Loucy (cell line): ENCODE measurements around the gene MIGA2.

ENCODE experiments used
- H2AFZ ChIP-seq: fragments of 200-600 bp; sonication (generic); 2 replicates; pipeline ENCODE4 v1.6.0; 2016; ENCODE audit warnings: antibody characterized with exemption, mild to moderate bottlenecking, low read length, moderate library complexity
- H3F3A ChIP-seq: fragments of 200-600 bp; 2 replicates; pipeline ENCODE4 v1.6.0; 2016; ENCODE audit warnings: antibody characterized with exemption, low read depth, mild to moderate bottlenecking
- H3K27me3 ChIP-seq: fragments of 200-600 bp; sonication (generic); 2 replicates; pipeline ENCODE4 v1.6.1; 2014; ENCODE audit warnings: low read length, mild to moderate bottlenecking; ENCODE audit not compliant: insufficient read depth, poor library complexity, severe bottlenecking
- H3K36me3 ChIP-seq: fragments of 200-600 bp; sonication (generic); 2 replicates; pipeline ENCODE4 v1.6.1; 2016; ENCODE audit warnings: low read length; ENCODE audit not compliant: insufficient read depth
- H3K4me1 ChIP-seq: fragments of 200-600 bp; sonication (generic); 2 replicates; pipeline ENCODE4 v1.5.1; 2014; ENCODE audit warnings: low read length, mild to moderate bottlenecking; ENCODE audit not compliant: insufficient read depth, poor library complexity, severe bottlenecking
- H3K4me2 ChIP-seq: fragments of 200-600 bp; sonication (generic); 2 replicates; pipeline ENCODE4 v1.6.0; 2014; ENCODE audit warnings: antibody characterized with exemption, low read length, low read depth, mild to moderate bottlenecking; ENCODE audit not compliant: poor library complexity, severe bottlenecking
- H3K4me3 ChIP-seq: fragments of 200-600 bp; sonication (generic); 2 replicates; pipeline ENCODE4 v1.5.1; 2014; ENCODE audit warnings: low read length, mild to moderate bottlenecking, mixed read lengths; ENCODE audit not compliant: poor library complexity, severe bottlenecking
- H3K79me2 ChIP-seq: fragments of 200-600 bp; sonication (generic); 2 replicates; pipeline ENCODE4 v1.6.1; 2014; ENCODE audit warnings: low read length; ENCODE audit not compliant: insufficient read depth
- H3K9ac ChIP-seq: fragments of 200-600 bp; sonication (generic); 2 replicates; pipeline ENCODE4 v1.6.0; 2014; ENCODE audit warnings: mild to moderate bottlenecking, low read depth, low read length, moderate library complexity; ENCODE audit not compliant: poor library complexity, severe bottlenecking
- H3K9me2 ChIP-seq: fragments of 200-600 bp; sonication (generic); replicated peaks from 2 replicates; pipeline ENCODE4 v1.6.1; 2016; ENCODE audit warnings: low read depth, low read length, mixed read lengths
- H3K9me3 ChIP-seq: fragments of 200-600 bp; sonication (generic); 2 replicates; pipeline ENCODE4 v1.6.1; 2014; ENCODE audit warnings: mild to moderate bottlenecking, antibody characterized with exemption, low read length, low read depth; ENCODE audit not compliant: insufficient read depth
- H4K20me1 ChIP-seq: fragments of 200-600 bp; sonication (generic); 2 replicates; pipeline ENCODE4 v1.6.0; 2014; ENCODE audit warnings: antibody characterized with exemption, low read length, mild to moderate bottlenecking; ENCODE audit not compliant: insufficient read depth, poor library complexity, severe bottlenecking
- CTCF ChIP-seq: fragments of 200-600 bp; sonication (generic); conservative IDR thresholded peaks from 2 replicates; pipeline ENCODE4 v1.5.1; 2014; ENCODE audit warnings: mild to moderate bottlenecking, antibody characterized with exemption, low read length
- EZH2phosphoT487 ChIP-seq: fragments of 200-600 bp; IDR thresholded peaks from 2 replicates; pipeline ENCODE4 v1.6.1; 2018; ENCODE audit warnings: antibody characterized with exemption, mild to moderate bottlenecking, moderate library complexity, borderline replicate concordance

Gene MIGA2

GRCh38 chr9:129075996-129076639, 39.7 kb downstream of the MIGA2 start:
- no peaks in the 10 kb centered on the region for H3K36me3 ChIP-seq
- no peak overlapping the region for H2AFZ ChIP-seq
- H3K4me1 ChIP-seq: peaks cover 10% of the 10 kb centered on the region
- H3K9ac ChIP-seq: no peak overlapping the region
- TF ChIP-seq CTCF (no peak), EZH2phosphoT487 (no peak)
- H3K27me3 ChIP-seq: no peaks in the 10 kb centered on the region
- H3K4me2 ChIP-seq: no peak overlapping the region
- H4K20me1 ChIP-seq: no peaks in the 10 kb centered on the region
- peaks cover 13% of the 10 kb centered on the region; the same call in 1 of the 2 replicates for H3K79me2 ChIP-seq
- H3F3A ChIP-seq: no peaks in the 10 kb centered on the region
- H3K9me2 ChIP-seq: no peaks in the 10 kb centered on the region
- H3K9me3 ChIP-seq: no peaks in the 10 kb centered on the region
- H3K4me3 ChIP-seq: no peak overlapping the region

- no peaks in the 10 kb centered on the region for H3F3A ChIP-seq
- H4K20me1 ChIP-seq: peaks cover 2% of the 10 kb centered on the region
- peaks cover 10% of the 10 kb centered on the region for H3K79me2 ChIP-seq
- H3K27me3 ChIP-seq: no peaks in the 10 kb centered on the region
- no peaks in the 10 kb centered on the region for H3K36me3 ChIP-seq
- TF ChIP-seq EZH2phosphoT487 (no peak), CTCF (no peak)
- H3K4me3 ChIP-seq: no peak overlapping the region
- H3K4me1 ChIP-seq: peaks cover 7% of the 10 kb centered on the region
- H3K9ac ChIP-seq: no peak overlapping the region
- no peak overlapping the region for H3K4me2 ChIP-seq
- no peak overlapping the region for H2AFZ ChIP-seq
- H3K9me2 ChIP-seq: no peaks in the 10 kb centered on the region
- H3K9me3 ChIP-seq: no peaks in the 10 kb centered on the region
Measured at GRCh38 chr9:129076640-129077037, 40.2 kb downstream of the MIGA2 start.

GRCh38 chr9:129077236-129077635, 40.8 kb downstream of the MIGA2 start:
- Histone ChIP-seq H3K36me3 (no peaks in the 10 kb centered on the region), H3K79me2 (peaks cover 15% of the 10 kb centered on the region), H3K4me2 (no peak overlapping the region), H4K20me1 (peaks cover 7% of the 10 kb centered on the region), H2AFZ (no peak overlapping the region), H3K27me3 (no peaks in the 10 kb centered on the region), H3K9me2 (no peaks in the 10 kb centered on the region), H3F3A (no peaks in the 10 kb centered on the region), H3K9ac (no peak overlapping the region), H3K4me1 (peaks cover 5% of the 10 kb centered on the region), H3K9me3 (no peaks in the 10 kb centered on the region), H3K4me3 (no peak overlapping the region)
- TF ChIP-seq EZH2phosphoT487: no peak
- TF ChIP-seq CTCF: no peak
